Hematopoietic multipotent progenitor cell treated with erythropoietin and hydrocortisone succinate and interleukin-3 and kit ligand, for 4 days (in vitro differentiated cells): ENCODE data around the gene DVL2.

Experiments used
- DNase-seq: peaks from one replicate; pipeline ENCODE4 v3.0.0-alpha.2; 2015

Gene DVL2

DNA sequence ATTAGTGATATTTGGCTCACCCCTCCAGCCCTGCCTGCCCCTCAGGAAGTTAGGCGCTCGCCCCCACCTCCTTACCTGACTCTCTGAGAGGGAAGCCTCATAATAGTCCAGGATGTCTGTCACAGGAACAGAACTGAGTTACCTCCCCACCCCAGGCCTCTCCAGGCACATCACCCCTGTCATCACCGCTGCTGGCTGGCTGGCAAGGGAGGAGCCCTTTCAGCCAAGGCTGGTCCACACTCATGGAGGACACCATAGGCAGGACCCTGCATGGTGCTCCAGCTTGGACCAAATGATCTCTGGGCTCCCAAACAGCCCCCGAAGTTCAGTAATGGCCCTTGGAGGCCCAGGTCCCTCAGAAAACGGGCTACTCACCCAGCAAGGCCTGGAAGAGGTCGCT, 16.2 kb downstream of the DVL2 start:
- DNase-seq = no peak

DNA sequence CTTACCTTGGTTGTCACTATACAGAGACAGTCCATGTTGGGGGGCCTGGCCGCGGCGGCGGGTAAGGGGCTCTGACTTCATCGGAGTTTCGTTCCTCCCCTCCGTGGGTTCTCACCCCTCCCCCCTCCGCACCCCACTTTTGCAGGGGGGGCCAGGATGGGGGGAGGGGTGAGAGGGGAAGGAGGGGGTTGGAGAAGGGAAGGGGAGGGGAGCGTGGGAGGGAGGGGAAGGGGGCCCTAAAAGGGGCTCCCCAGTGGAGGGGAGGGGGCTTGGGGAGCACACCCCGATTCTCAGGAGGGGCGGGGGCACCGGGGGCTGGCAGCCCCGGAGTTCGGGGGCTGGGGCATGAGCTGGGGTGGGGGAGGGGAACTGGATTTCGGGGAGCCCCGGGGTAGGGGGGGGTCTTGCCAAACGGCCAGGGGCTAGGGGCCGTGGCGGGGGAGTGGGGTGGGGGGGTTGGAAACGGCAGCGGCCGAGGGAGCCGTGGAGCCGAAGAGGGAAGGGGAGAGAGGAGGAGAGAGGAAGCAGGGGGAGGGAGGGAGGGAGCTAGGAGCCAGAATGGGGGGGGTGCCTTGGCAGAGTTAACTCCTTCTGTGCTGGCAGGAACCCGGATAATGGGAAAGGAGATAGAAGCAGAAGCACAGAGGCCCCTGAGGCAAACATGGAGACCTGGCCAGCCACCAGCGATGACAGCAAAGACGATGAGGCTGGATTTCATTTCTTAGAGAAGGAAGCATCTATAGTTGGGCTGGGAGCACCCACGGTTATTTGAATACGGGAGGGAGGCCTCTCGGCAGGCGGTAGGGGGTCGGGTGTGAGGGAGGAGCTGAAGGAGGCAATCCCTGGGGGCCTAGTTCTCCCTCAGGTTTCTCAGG, 17.0 kb downstream of the DVL2 start:
- peak; percentile 90 for DNase-seq

- no peak for DNase-seq
These were observed 17.8 kb downstream of the DVL2 start for GRCh38 chr17:7216242-7217112.

- DNase-seq = peak; percentile 49
These were observed 18.6 kb downstream of the DVL2 start for GRCh38 chr17:7215652-7216180.

- no peak for DNase-seq
These were observed 19.1 kb downstream of the DVL2 start for GRCh38 chr17:7215136-7215638.

DNA sequence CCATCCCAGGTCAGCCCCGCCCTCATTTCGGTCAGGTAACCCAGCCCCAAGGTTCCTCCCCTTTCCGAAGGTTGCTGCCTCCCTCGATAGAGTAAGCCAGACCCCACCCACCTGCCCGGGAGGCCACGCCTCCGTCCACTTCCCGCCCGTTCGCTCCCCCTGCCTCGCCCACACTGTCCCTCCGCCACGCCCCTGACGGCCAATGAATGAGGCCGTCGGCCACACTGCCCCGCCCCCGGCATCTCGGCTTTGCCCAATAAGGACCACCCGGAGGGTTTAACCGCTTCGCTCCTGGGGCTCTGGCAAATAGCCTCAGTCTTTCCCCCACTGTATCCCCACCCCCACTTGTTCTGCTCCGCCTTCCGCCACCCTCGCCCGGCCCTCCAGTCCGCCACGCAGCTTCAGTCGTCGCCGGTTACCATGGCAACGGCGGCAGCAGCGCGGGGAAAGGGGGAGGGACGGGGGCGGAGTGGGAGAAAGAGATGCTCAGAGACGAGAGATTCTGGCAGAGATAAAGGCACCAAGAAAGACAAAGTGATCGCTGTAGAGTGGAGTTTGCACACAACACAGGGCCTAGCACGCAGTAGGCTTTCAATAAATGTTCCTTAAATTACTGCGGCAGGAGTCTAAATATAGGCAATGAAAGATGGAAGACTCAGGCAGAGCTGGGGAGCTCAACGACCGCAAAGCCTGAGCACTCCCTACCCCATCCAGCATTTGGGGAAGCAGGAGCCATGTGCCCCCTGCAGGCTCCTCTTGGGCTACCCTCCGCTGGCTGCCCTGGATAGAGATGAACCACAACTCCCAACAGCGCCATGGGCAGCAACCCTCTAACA, 19.8 kb downstream of the DVL2 start:
- DNase-seq = peak; percentile 100

DNA sequence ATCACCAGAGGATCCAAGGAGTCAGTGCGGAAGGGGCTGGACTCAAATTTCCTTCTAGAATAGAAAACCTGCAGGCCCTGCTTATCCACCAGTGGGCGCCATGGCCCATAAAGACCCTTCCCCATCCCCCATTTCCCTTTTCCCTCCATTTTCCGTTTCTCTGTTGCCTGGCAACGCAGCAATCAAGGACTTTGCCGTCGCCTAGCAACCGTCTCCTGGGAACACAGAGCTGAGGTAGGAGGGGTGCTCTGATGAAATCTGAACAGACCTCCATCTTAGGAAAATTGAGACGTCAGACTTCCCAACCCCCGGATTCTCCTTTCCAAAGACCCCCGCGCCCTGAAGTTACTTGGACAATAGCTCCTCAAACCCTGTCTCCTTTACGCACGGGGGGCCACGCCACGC, 20.4 kb downstream of the DVL2 start:
- peak; percentile 91 for DNase-seq

DNA sequence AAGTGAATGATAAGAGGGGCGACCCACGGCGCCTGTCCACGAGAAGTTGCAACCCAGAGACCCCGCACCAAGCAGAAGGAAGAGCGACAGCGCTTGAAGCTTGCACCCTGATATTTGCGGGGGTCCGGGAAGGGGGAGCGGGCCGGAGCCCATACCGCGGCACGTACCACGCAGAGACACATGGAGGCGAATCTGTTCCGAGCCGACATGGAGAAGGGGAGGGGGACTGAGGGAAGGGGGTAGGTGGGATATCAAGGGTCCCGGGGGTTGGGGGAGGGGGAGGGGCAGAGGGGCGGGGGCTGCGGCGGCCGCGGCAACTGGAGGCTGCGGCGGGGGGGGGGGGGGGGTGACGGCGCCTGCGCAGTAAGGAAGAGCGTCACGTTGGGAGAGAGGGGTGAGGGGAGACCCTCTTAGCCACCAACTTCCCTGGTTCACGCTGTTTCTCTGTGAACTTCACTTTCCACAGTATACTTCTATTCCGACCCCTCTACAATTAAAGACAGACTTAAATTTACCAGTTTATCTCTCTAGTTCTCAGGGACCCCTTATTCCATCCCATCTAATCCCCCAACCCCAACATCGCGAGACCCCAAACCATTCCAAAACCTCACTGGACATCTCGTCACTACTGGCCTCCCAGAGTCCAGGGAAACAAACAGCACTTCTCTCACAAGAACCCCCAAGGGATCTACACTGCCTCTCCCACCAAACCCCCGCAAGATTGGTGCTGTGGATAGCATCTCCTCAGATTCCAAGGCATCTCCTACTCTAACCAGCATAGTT, 22.6 kb downstream of the DVL2 start:
- no peak for DNase-seq

GRCh38 chr17:7208754-7209460, 25.4 kb downstream of the DVL2 start:
- DNase-seq = no peak

DNA sequence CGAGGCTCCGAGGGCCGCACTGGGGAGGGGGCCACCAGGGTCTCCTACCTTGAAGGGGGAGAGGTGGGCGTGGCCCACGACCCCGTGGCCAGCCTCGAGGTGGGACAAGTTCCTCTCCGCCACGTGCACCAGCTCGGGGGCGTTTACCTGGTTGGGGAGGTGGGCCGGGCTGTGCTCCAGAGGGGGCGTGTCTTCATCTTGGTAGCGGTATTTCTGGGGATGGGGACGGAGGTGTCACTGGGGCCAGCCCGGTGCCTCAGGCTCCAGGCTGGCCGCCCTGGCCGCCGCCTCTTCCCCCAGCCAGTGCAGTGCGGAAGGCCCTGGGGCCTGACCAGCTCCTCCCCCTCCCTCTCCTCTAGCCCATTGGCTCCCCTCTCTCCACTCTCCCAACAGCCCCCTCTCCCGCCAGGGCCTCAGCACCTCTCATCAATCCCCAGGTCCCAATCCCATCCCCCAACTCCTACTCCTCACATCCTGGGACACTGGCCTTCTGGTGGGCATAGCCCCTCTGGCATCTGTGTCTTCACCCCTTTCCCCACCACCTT, 26.2 kb downstream of the DVL2 start:
- DNase-seq = no peak

DNA sequence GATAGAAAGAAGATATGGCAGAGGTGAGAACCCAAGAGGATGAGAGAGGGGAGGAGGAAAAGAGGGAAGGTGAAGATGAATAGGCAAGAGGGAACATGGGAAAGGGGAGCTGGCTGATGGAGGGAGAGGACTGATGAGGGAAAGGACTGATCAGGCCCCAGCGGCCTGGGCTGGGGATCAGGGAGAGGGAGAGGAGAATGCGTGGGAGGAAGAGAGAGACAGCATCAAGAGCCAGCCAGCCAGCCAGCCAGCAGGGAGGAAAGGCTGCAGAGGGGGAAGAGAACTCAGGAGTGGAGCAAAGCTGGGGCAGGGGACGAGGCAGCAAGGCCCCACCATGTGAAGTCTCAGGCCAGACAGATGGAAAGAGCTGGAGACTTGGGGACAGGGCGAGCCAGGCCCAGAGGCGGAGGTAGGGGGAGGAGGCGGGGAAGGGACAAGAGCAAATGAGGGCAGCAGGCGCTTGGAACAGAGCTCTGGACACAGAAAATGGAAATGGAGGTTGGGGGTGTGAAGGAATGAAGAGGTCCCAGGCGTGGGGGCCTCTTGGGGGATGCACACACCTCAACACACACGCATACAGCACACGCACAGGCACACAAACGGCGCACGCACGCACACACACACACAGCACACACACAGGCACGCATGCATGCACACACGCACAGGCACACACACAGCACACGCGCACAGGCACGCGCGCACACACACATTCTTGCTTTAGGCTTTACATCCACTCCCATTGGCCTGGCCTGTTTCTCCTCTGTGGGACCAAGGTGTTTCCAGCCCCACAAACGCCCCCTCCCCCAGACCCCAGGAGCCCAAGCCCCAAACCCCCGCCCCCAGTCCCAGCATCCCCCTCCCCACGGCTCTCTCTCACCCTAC, 27.0 kb downstream of the DVL2 start:
- DNase-seq = no peak

- no peak for DNase-seq
These were observed 28.8 kb downstream of the DVL2 start for GRCh38 chr17:7205561-7205960.

DNA sequence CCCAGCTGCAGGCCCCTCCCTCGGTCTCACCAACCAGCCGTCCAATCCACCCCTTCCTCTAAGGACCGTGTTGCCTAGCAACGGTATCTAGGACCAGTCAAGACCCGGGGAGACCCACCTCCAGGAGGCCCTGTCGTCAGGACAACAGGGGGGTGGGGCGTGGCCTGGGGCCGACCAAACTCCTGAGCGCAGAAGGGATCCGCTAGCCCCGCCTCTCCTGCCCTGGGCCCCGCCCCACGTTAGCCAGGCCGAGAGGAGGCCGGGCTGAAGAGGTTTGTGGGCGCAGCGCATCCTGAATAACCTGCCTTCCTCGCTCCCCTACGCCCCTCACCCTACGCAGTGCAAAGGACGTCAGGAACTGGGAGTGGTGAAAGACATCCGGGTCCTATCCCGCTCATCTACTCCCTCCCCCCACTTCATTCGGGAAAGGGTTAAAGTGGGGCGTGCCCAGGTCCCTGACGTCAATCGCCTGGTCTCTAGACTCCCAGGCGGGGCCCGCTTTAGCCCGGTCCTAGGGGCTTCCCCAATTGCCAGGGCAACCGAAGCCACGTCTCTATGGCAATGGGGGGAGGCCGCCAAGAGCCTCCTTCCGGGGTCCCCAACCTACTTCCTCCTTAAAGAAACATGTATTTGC, 29.4 kb downstream of the DVL2 start:
- peak; percentile 91 for DNase-seq

DNA sequence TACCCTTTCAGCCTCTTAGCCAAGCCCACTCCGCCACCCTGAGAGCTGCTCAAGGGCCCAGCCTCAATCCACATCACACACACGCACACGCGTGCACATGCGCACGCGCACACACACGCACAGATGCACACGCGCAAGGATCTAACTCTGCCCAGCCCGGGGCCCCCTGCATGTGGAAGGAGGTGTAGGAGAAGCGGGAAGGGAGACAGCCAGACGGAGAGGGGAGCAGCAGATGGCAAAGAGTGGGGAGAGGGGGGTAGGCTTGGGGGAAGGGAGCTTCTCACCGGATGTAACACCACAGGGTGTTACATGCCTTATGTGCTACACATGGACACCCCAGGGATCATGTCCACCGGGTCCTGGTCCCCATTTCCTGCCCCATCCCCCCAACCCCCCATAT, 30.0 kb downstream of the DVL2 start:
- DNase-seq = no peak

- no peak for DNase-seq
These were observed 30.9 kb downstream of the DVL2 start for GRCh38 chr17:7203391-7203790.

DNA sequence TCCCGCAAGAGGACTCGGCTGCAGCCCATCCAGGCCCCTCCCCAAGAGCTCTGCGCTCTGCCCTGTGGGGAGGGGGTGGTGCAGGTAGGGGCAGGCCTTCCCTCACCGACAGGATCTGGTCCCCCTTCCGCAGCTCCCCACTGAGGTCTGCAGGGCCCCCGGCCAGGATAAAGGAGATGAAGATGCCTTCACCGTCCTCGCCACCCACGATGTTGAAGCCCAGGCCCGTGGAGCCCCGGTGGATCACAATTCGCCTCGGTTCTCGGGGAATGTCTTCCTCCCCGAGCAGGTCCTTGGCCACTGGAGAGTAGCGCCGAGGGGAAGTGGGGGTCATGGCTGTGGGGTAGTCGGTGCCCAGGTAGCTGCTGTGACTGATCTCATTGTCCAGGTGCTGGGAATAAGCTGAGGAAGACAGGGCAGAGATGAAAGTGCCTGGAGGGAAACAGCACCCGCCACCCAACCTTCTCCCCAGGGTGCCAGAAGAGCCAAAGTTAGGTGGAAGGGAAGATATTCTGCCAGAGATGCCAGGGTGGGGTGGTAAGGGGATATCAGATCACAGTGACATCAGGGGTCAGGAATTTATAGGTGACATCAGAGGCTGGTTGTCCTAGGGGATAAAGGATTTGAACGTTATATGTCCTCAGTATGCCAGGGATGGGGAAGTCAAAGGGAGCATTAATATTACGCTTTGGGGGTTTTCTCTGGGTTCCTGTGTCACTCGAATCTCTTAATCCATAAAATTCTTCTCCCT, 37.5 kb downstream of the DVL2 start:
- no peak for DNase-seq

- DNase-seq = no peak
These were observed 38.3 kb downstream of the DVL2 start for GRCh38 chr17:7195971-7196370.

DNA sequence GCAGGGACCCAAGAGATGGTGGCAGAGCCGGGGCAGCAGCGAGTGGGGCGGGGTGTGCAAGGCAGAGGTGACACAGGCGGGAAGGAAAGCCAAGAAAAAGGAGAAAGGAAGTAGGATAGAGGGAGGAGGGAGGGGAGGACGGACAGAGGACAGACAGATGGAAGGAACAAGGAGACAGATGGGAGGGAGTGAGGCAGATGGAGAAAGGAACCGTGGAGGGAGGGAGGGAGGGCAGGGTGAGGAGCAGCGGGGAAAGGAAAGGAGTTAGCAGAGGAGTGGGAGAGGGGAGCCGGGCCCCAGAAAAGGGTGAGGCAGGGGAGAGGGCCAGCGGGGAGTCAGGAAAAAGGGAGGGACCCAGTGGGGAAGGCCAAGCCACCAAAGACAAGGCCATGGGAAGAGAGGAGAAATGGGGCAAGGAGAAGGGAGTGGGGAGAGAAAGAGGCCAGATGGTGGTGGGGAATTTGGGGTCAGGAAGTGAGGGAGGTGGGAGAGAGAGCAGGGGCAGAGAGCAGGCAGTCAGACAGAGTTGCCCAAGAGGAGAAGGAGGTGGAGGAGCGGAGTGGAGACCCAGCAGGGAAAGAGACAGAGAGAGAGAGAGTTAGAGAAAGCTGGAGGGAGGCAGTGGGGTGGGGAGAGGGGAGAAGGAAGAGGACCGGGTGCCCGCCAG, 41.9 kb downstream of the DVL2 start:
- DNase-seq = no peak
